Fibroblast of lung (primary cell): ENCODE data around the gene NPHP4.

Experiments used
- CTCF ChIP-seq, 2 donors: IDR thresholded peaks in 1 of 2; conservative IDR thresholded peaks in 1 of 2; 1 replicate in 1 of 2; 2 replicates in 1 of 2; pipeline ENCODE4 v1.5.1; 2011 to 2012; ENCODE audit warnings: low read length in 2 of 2, control low read depth in 1 of 2, inconsistent platforms in 1 of 2, low read depth in 1 of 2, mild to moderate bottlenecking in 1 of 2
- EZH2 ChIP-seq: IDR thresholded peaks from 2 replicates; pipeline ENCODE4 v1.5.1; 2012; ENCODE audit warnings: low read length, control low read depth, mild to moderate bottlenecking; ENCODE audit errors: missing control alignments

GRCh38 chr1:5873556-5873955, 118.7 kb downstream of the NPHP4 start:
- TF ChIP-seq CTCF (conservative IDR thresholded peaks at IDR 0.05 in 1 of 2, IDR thresholded peaks at IDR 0.05 in 1 of 2; ENCODE audit: low read depth in 1 of 2, low read length in 2 of 2) = no peak
- TF ChIP-seq EZH2 = no peak
